ENCODE measurements around the gene DOLK. TPM values are rescaled to one million over a fixed set of nuclear protein-coding genes. Genes with fewer than 3 reads are reported as not detected.

The DOLK gene
- total and polyA plus RNA-seq, 2 of the 4 experiments (the other 2 are of a cell fraction) = 23.2 to 30.8 TPM

DNA sequence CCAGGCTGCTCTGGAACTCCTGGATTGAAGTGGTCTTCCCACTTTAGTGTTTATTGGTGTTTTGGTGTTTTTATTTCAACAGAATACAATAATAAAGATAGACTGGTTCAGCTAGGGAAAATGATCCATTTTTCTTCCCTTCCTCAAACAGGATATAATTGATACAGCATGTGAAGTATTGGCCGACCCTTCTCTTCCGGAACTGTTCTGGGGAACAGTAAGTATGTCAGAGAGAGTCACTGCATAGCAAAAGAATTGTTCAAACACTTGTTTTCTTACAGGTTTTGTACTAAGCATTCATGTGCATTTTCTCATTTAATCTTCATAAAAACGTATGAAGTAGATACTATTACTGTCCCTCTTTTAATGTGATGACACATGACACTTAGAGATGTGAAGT is 31.7 kb upstream of the DOLK start:
- Histone ChIP-seq H4K5ac (ENCODE audit: low read depth, low read length) (no peak overlapping the region), H3K36me3 (ENCODE audit: control insufficient read depth, insufficient read depth, low read length) (peaks cover 48% of the 10 kb centered on the region), H2AK5ac (ENCODE audit: low read depth, low read length) (no peak overlapping the region), H2BK120ac (ENCODE audit: low read depth, low read length) (no peak overlapping the region), H3K4ac (ENCODE audit: low read depth, low read length) (no peak overlapping the region), H3K4me2 (ENCODE audit: low read depth, low read length) (no peak overlapping the region), H3K9ac (ENCODE audit: low read depth, low read length) (no peak overlapping the region), H2BK5ac (ENCODE audit: low read depth, low read length, poor library complexity, severe bottlenecking) (no peak overlapping the region), H3K4me3 (ENCODE audit: insufficient read depth, low read depth, low read length) (no peak overlapping the region), H3K4me1 (ENCODE audit: control insufficient read depth, insufficient read depth, low read length) (no peaks in the 10 kb centered on the region), H3K9me1 (ENCODE audit: insufficient read depth, low read length) (peaks cover 3% of the 10 kb centered on the region; the same call in 1 of the 2 replicates), H2AK9ac (replicated peaks; ENCODE audit: low read depth, low read length, poor library complexity) (no peak overlapping the region), H3K23ac (ENCODE audit: low read depth, low read length) (no peak overlapping the region), H3K56ac (ENCODE audit: extremely low read depth, insufficient read depth, low read length) (no peak overlapping the region), H2AFZ (replicated peaks; ENCODE audit: low read length, poor library complexity) (no peak overlapping the region), H3K14ac (replicated peaks; ENCODE audit: low read depth, low read length) (no peak overlapping the region), H3K9me3 (ENCODE audit: control insufficient read depth, insufficient read depth, low read length) (no peaks in the 10 kb centered on the region), H3K27ac (ENCODE audit: insufficient read depth, low read length) (no peak overlapping the region), H3K27me3 (ENCODE audit: control insufficient read depth, insufficient read depth, low read length) (no peaks in the 10 kb centered on the region), H4K20me1 (ENCODE audit: insufficient read depth, low read length) (no peaks in the 10 kb centered on the region), H3K18ac (ENCODE audit: low read depth, low read length) (no peak overlapping the region), H4K8ac (ENCODE audit: low read depth in 2 of 2, low read length in 2 of 2) (no peak overlapping the region), H3K79me1 (ENCODE audit: low read depth in 1 of 2, low read length in 2 of 2) (peaks cover 0 to 16% of the 10 kb centered on the region in 2 experiments; a peak in 1 of 4 replicates), H2BK20ac (ENCODE audit: low read depth, low read length) (no peak overlapping the region), H2BK15ac (ENCODE audit: low read depth, low read length) (no peak overlapping the region), H4K91ac (ENCODE audit: insufficient read depth, low read depth, low read length) (no peak overlapping the region)
- no peak for ATAC-seq (ENCODE audit: low read depth)
- intact Hi-C loops (cut with micrococcal nuclease) (no loop called here), in situ Hi-C loops (cut with MboI; ENCODE audit: low sequenced_read_pairs) (no loop called here), dilution Hi-C loops (cut with HindIII; ENCODE audit: low sequenced_read_pairs, unreplicated experiment) (no loop called here)
- WGBS, 2 experiments (ENCODE audit: extremely low coverage in 2 of 2, insufficient read length in 1 of 2) = no CpG with 5 or more reads among the region's 3 CpGs
- no TSS peak for BruUV-seq (replicated peaks)
- ChIA-PET CTCF (no interaction called here), POLR2A (ENCODE audit: unreplicated experiment) (no interaction called here)
- no peak for DNase-seq
- TF ChIP-seq CHD1 (IDR thresholded peaks at IDR 0.05; ENCODE audit: low read depth, low read length) (no peak), SMC3 (IDR thresholded peaks at IDR 0.05; ENCODE audit: low read depth, low read length) (no peak), FOS (IDR thresholded peaks at IDR 0.05; ENCODE audit: low read depth, low read length) (no peak), POLR2A (IDR thresholded peaks at IDR 0.05; ENCODE audit: low read depth, low read length) (no peak), RCOR1 (IDR thresholded peaks at IDR 0.05; ENCODE audit: insufficient replicate concordance, low read length) (no peak), CEBPB (IDR thresholded peaks at IDR 0.05; ENCODE audit: low read depth, low read length) (no peak), MXI1 (IDR thresholded peaks at IDR 0.05; ENCODE audit: borderline replicate concordance, low read depth, low read length) (no peak), BHLHE40 (IDR thresholded peaks at IDR 0.05; ENCODE audit: low read depth, low read length) (no peak), RAD21 (IDR thresholded peaks at IDR 0.05; ENCODE audit: low read length) (no peak), RFX5 (IDR thresholded peaks at IDR 0.05; ENCODE audit: low read depth, low read length) (no peak), MAFK (IDR thresholded peaks at IDR 0.05; ENCODE audit: low read depth, low read length) (no peak)
- TF ChIP-seq, protein P1, sequence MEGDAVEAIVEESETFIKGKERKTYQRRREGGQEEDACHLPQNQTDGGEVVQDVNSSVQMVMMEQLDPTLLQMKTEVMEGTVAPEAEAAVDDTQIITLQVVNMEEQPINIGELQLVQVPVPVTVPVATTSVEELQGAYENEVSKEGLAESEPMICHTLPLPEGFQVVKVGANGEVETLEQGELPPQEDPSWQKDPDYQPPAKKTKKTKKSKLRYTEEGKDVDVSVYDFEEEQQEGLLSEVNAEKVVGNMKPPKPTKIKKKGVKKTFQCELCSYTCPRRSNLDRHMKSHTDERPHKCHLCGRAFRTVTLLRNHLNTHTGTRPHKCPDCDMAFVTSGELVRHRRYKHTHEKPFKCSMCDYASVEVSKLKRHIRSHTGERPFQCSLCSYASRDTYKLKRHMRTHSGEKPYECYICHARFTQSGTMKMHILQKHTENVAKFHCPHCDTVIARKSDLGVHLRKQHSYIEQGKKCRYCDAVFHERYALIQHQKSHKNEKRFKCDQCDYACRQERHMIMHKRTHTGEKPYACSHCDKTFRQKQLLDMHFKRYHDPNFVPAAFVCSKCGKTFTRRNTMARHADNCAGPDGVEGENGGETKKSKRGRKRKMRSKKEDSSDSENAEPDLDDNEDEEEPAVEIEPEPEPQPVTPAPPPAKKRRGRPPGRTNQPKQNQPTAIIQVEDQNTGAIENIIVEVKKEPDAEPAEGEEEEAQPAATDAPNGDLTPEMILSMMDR (conservative IDR thresholded peaks at IDR 0.05; ENCODE audit: low read depth, low read length) = no peak
- TF ChIP-seq, protein P2, sequence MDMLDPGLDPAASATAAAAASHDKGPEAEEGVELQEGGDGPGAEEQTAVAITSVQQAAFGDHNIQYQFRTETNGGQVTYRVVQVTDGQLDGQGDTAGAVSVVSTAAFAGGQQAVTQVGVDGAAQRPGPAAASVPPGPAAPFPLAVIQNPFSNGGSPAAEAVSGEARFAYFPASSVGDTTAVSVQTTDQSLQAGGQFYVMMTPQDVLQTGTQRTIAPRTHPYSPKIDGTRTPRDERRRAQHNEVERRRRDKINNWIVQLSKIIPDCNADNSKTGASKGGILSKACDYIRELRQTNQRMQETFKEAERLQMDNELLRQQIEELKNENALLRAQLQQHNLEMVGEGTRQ (IDR thresholded peaks at IDR 0.05; ENCODE audit: low read depth, low read length) = no peak

Measured in IMR-90 (cell line).